NCI-H2029 (cell line): ENCODE results near the gene NRIP1.
A peak's percentile ranks its signal among the peaks of the same experiment; 100 is the strongest.

Experiments used
- DNase-seq: peaks from one replicate; lab custom pipeline; 2025; lab: John Stamatoyannopoulos, UW

Gene NRIP1

GRCh38 chr21:14916676-14917141 is 148.1 kb downstream of the NRIP1 start:
- no peak for DNase-seq

- DNase-seq = peak; percentile 1
These were observed 151.2 kb downstream of the NRIP1 start for GRCh38 chr21:14913638-14914037.

GRCh38 chr21:14911351-14911750 is 153.4 kb downstream of the NRIP1 start:
- DNase-seq = no peak
